ENCODE data around the gene OR1B1.
"Not testable (repeated sequence)": the region's sequence is repeated elsewhere in the genome, so short reads cannot be mapped to it uniquely, and the experiment has no call there.

The OR1B1 gene

GRCh38 chr9:122657527-122657926 is at the start of gene OR1B1:
Gene OR1B1 (minus strand): TSS chr9:122657627.
- no peak for DNase-seq (ENCODE audit: low read depth)

GRCh38 chr9:122695696-122696095 is 38.3 kb upstream of the OR1B1 start:
- no peak for DNase-seq (ENCODE audit: low read depth)

DNA sequence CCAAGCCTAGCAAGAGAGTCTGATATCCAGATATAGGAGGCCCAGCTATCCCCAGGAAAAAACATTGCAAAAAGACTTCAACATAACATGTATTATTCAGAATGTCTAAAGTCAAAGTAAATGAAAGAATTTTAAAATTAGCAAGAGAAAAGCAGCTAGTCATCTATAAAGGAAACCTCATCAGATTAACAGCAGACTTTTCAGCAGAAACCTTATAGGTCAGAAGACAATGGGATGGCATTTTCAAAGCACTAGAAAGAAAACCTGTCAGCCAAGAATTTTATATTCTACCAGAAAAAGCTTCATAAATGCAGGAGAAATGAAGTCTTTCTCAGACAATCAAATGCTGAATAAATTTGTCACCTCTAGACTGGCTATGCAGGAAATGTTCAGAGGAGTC is 27.4 kb upstream of the OR1B1 start:
- no peak for DNase-seq (ENCODE audit: low read depth)

DNA sequence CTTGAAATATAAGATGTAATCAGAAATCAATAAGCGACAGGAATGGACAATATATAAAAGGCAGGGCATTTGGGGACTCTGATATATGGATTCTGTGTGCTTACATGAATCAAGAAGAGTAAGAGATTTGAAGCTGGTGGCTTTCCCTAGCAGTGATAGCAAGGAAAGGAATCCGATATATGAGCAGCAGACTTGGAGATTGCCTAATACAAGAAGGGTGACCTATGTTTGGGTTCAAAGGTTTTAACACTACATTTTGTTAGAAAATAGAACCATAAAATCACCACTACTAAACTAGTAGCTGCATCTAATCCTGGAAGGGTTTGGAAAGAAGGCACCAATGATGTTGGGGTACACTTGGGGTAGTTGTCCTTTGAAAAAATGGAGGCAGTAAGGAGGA is 15.1 kb upstream of the OR1B1 start:
- DNase-seq (ENCODE audit: low read depth): no peak

GRCh38 chr9:122661416-122661815 is 4.0 kb upstream of the OR1B1 start, which contains the start of gene OR1L1:
Gene OR1L1 (plus strand): TSS chr9:122661716. CDS start chr9:122661716, 0 bp downstream.
- DNase-seq (ENCODE audit: low read depth): no peak

DNA sequence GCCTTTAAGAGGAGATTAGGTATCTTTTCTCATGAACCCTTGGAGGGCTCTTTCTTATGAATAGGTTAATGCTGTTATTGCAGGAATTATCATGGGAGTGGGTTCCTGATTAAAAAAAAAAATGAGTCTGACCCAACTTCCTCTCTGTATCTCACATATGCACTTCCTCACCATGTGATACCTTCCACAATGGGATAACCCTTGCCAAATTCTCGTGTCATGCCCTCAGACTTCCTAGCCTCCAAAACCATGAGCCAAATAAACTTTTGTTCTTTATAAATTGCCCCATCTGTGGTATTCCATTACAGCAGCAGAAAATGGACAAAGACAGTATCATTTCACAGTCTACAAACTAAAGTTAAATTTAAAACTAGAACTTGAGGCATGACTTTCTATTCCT is 1.0 kb downstream of the OR1B1 start:
- DNase-seq (ENCODE audit: low read depth): no peak

- no peak for DNase-seq (ENCODE audit: low read depth)
Observed at GRCh38 chr9:122642226-122642625, 15.2 kb downstream of the OR1B1 start.

DNA sequence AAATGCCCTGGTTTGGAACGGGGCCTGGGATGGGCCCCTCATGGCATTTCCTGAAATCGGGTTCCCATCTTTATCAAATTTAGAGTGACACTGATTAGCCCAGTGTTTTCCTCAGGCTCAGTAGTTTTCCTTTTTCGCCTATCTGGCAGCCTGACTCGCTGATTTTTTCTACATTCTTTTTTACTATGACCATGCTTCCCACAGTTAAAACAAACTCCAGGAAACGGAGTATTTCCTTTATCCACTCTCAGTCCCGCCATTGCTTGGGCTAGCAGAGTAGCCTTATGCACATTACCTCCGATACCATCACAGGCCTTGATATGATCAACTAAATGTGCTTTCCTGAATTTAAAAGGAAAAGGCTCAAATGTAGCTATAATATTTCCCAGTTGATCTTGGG is 37.4 kb downstream of the OR1B1 start:
- no peak for DNase-seq (ENCODE audit: low read depth)

GRCh38 chr9:122614362-122614761 is 43.1 kb downstream of the OR1B1 start, which contains the start of gene OR1Q1:
Gene OR1Q1 (plus strand): TSS chr9:122614738. CDS start chr9:122614738, 0 bp downstream.
- DNase-seq (ENCODE audit: low read depth): no peak

DNA sequence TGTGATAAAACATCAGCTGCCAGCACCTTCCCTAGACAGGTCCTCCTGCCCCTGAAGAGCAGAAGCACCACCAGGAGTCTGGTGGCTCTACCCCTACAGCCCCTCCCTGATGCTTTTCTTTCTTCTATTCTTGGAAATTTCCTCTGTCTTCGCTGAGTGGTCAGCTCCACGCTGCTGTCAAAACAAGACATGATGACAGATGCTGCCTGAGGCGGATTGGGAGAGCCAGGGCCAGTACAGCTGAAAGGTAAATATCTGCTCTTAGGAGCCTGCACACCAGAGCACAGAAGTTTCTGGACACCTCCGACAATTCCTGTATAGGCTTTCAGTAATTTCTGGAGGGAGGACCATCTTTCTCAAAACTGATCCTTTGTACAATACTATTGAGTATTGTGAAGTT is 47.6 kb downstream of the OR1B1 start:
- DNase-seq (ENCODE audit: low read depth): no peak

DNA sequence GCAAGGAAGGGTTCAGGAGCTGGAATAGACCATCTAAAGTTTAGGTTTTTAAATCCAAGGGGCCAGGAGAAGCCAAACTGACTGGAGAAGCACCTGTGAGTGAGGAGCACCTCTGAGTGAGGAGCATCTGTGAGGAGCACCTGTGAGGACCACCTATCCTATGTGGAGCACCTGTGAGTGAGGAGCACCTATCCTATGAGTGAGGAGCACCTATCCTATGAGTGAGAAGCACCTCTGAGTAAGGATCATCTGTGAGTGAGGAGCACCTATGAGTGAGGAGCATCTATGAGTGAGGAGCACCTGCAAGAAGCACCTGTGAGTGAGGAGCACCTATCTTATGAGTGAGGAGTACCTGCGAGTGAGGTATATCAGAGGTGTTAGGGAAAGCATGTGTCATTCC is 50.8 kb downstream of the OR1B1 start:
- no peak for DNase-seq (ENCODE audit: low read depth)

DNA sequence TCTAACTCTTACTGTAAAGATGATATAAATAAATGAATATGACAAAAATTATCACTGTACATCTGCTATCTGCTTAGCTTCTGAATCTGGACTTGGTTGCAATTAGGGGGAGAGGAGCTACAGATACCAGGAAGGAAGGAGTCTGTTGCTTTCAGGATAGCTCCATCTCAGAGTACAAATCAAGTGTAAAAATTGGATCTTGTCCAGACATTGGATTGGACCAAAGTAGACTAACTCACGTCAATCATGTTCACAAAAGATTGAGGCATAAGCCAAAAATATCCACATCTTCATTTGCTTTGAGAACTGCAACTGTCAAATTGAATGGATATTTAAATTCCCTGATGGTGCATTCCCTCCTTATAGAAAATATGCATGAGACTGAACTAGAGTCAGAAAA is 51.7 kb downstream of the OR1B1 start:
- DNase-seq (ENCODE audit: low read depth): no peak

- not testable (repeated sequence) for DNase-seq (ENCODE audit: low read depth)
Observed at GRCh38 chr9:122583284-122583683, 74.1 kb downstream of the OR1B1 start, which contains the start of gene OR1L8. Gene OR1L8 (minus strand): TSS chr9:122583384. CDS start chr9:122568477, 14,907 bp downstream.

GRCh38 chr9:122580360-122580759 is 77.1 kb downstream of the OR1B1 start:
- peak; percentile 6 for DNase-seq (ENCODE audit: low read depth)

- DNase-seq (ENCODE audit: low read depth): no peak
Observed at GRCh38 chr9:122579874-122580273, 77.6 kb downstream of the OR1B1 start.

All from amniotic epithelial cell (primary cell).